Hematopoietic multipotent progenitor cell treated with erythropoietin and hydrocortisone succinate and interleukin-3 and kit ligand, for 17 days (in vitro differentiated cells): ENCODE data around the gene AP2A1.

Source experiments
- DNase-seq: peaks from one replicate; pipeline ENCODE4 v3.0.0-alpha.2; 2015; ENCODE audit warnings: low spot score

AP2A1 gene

GRCh38 chr19:49812452-49812996 lies 45.7 kb downstream of the AP2A1 start:
- DNase-seq: no peak

- DNase-seq: peak; percentile 99
These were observed 46.4 kb downstream of the AP2A1 start, which contains the start of gene FUZ for GRCh38 chr19:49812997-49813861. Gene FUZ, minus strand, starts transcription at chr19:49813292. Its CDS starts 186 bp downstream, at chr19:49813106.

GRCh38 chr19:49814010-49814409 lies 47.2 kb downstream of the AP2A1 start:
- no peak for DNase-seq

GRCh38 chr19:49816590-49816989 lies 49.8 kb downstream of the AP2A1 start:
- no peak for DNase-seq

- peak; percentile 96 for DNase-seq
These were observed 51.3 kb downstream of the AP2A1 start, which contains the start of gene MED25 for GRCh38 chr19:49817964-49818648. Gene MED25, plus strand, starts transcription at chr19:49818289. Its CDS starts 53 bp downstream, at chr19:49818342.

- DNase-seq: peak; percentile 58
These were observed 52.0 kb downstream of the AP2A1 start for GRCh38 chr19:49818649-49819370.

GRCh38 chr19:49819452-49820115 lies 52.8 kb downstream of the AP2A1 start:
- peak; percentile 73 for DNase-seq

GRCh38 chr19:49820125-49820524 lies 53.3 kb downstream of the AP2A1 start:
- DNase-seq: peak; percentile 88

- no peak for DNase-seq
These were observed 56.7 kb downstream of the AP2A1 start for GRCh38 chr19:49823472-49823871.

- no peak for DNase-seq
These were observed 57.9 kb downstream of the AP2A1 start for GRCh38 chr19:49824662-49825061.

- DNase-seq: no peak
These were observed 60.2 kb downstream of the AP2A1 start for GRCh38 chr19:49827034-49827433.

- no peak for DNase-seq
These were observed 62.4 kb downstream of the AP2A1 start for GRCh38 chr19:49829200-49829599.

GRCh38 chr19:49829721-49830120 lies 62.9 kb downstream of the AP2A1 start:
- no peak for DNase-seq

- DNase-seq: no peak
These were observed 64.0 kb downstream of the AP2A1 start for GRCh38 chr19:49830766-49831165.

- no peak for DNase-seq
These were observed 64.8 kb downstream of the AP2A1 start for GRCh38 chr19:49831592-49831991.

- no peak for DNase-seq
These were observed 65.8 kb downstream of the AP2A1 start for GRCh38 chr19:49832556-49832955.

GRCh38 chr19:49833599-49833998 lies 66.8 kb downstream of the AP2A1 start:
- no peak for DNase-seq

GRCh38 chr19:49835562-49835961 lies 68.8 kb downstream of the AP2A1 start:
- no peak for DNase-seq

- no peak for DNase-seq
These were observed 69.6 kb downstream of the AP2A1 start for GRCh38 chr19:49836176-49837008.

- no peak for DNase-seq
These were observed 70.2 kb downstream of the AP2A1 start for GRCh38 chr19:49837009-49837310.

- no peak for DNase-seq
These were observed 70.6 kb downstream of the AP2A1 start for GRCh38 chr19:49837425-49837824.
